HepG2 (cell line): ENCODE measurements around the gene GMNN.

Source experiments
- AGO1 ChIP-seq: fragments of 200-400 bp; formaldehyde crosslinking; IDR thresholded peaks from 2 replicates; pipeline ENCODE4 v1.6.1; 2017; ENCODE audit warnings: mild to moderate bottlenecking, low read depth, low read length, moderate library complexity; ENCODE audit not compliant: poor library complexity, severe bottlenecking
- BRCA1 ChIP-seq: sonication (generic); formaldehyde crosslinking; IDR thresholded peaks from 2 replicates; pipeline ENCODE4 v1.4.0; 2020; ENCODE audit warnings: missing genetic modification reagents
- CEBPB ChIP-seq: IDR thresholded peaks from 2 replicates; pipeline ENCODE4 v1.6.1; 2011; ENCODE audit warnings: low read depth, low read length, improper control_type of control experiment, borderline replicate concordance
- FOXM1 ChIP-seq: sonication (generic); formaldehyde crosslinking; IDR thresholded peaks from 2 replicates; pipeline ENCODE4 v1.5.0; 2020; ENCODE audit warnings: missing genetic modification reagents
- MXI1 ChIP-seq: IDR thresholded peaks from 3 replicates; pipeline ENCODE4 v1.6.1; 2012; ENCODE audit warnings: low read depth, low read length, inconsistent platforms, borderline replicate concordance
- PBX3 ChIP-seq: sonication (generic); formaldehyde crosslinking; IDR thresholded peaks from 2 replicates; pipeline ENCODE4 v1.8.1; 2023; ENCODE audit warnings: missing genetic modification reagents, inconsistent platforms, borderline replicate concordance
- POLR2A ChIP-seq, 2 experiments: IDR thresholded peaks; 2 replicates each; pipeline ENCODE4 v1.6.1; 2011; ENCODE audit warnings: low read depth in 2 of 2, low read length in 2 of 2, mild to moderate bottlenecking in 1 of 2, moderate library complexity in 1 of 2; ENCODE audit not compliant: insufficient read depth in 1 of 2
- RFX5 ChIP-seq: IDR thresholded peaks from 2 replicates; pipeline ENCODE4 v1.6.1; 2011; ENCODE audit warnings: low read depth, low read length, improper control_type of control experiment
- TBP ChIP-seq: sonication (generic); formaldehyde crosslinking; IDR thresholded peaks from 2 replicates; pipeline ENCODE4 v1.5.0; 2020; ENCODE audit warnings: missing genetic modification reagents
- ZNF44 ChIP-seq: sonication (generic); formaldehyde crosslinking; IDR thresholded peaks from 2 replicates; pipeline ENCODE4 v1.5.1; 2020; ENCODE audit warnings: mild to moderate bottlenecking, missing genetic modification reagents
- ZNF546 ChIP-seq: sonication (generic); formaldehyde crosslinking; conservative IDR thresholded peaks from 2 replicates; pipeline ENCODE4 v1.8.1; 2023; ENCODE audit warnings: mild to moderate bottlenecking, missing genetic modification reagents
- TF ChIP-seq, protein P1 (sequence below): sonication (generic); formaldehyde crosslinking; IDR thresholded peaks from 2 replicates; pipeline ENCODE4 v1.5.0; 2020; ENCODE audit warnings: mild to moderate bottlenecking, missing genetic modification reagents, moderate library complexity
- TF ChIP-seq, protein P2 (sequence below): sonication (generic); formaldehyde crosslinking; IDR thresholded peaks from 2 replicates; pipeline ENCODE4 v1.5.1; 2020; ENCODE audit warnings: mild to moderate bottlenecking, missing genetic modification reagents, moderate library complexity

DNA sequence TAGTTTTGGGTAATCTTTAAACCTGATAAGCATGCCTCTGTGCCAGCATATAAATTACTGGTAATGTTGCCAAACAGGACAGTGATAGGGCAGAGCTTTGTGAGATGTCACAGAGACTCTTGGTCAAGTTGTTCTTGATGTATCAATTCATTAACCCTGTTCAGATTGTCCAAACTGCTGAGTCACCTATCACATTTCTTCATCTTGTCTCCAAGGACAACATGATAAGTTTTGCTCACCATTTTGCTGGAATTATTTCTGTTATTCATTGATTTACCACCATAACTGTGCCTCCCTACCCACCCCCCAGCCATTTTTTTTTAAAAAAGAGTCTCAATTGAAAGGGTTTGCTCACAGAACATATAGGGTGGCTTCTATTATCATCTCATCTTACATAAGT is 19.5 kb upstream of the GMNN start:
- no peak for TF ChIP-seq ZNF44 (CRISPR knock-in tag)
- TF ChIP-seq TBP (CRISPR knock-in tag): no peak
- TF ChIP-seq MXI1: no peak
- no peak for TF ChIP-seq FOXM1 (CRISPR knock-in tag)
- no peak for TF ChIP-seq RFX5
- TF ChIP-seq, protein P1, sequence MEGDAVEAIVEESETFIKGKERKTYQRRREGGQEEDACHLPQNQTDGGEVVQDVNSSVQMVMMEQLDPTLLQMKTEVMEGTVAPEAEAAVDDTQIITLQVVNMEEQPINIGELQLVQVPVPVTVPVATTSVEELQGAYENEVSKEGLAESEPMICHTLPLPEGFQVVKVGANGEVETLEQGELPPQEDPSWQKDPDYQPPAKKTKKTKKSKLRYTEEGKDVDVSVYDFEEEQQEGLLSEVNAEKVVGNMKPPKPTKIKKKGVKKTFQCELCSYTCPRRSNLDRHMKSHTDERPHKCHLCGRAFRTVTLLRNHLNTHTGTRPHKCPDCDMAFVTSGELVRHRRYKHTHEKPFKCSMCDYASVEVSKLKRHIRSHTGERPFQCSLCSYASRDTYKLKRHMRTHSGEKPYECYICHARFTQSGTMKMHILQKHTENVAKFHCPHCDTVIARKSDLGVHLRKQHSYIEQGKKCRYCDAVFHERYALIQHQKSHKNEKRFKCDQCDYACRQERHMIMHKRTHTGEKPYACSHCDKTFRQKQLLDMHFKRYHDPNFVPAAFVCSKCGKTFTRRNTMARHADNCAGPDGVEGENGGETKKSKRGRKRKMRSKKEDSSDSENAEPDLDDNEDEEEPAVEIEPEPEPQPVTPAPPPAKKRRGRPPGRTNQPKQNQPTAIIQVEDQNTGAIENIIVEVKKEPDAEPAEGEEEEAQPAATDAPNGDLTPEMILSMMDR: no peak
- TF ChIP-seq POLR2A (IDR thresholded peaks at IDR 0.05; ENCODE audit: insufficient read depth in 1 of 2, low read depth in 2 of 2, low read length in 2 of 2): no peak
- TF ChIP-seq, protein P2, sequence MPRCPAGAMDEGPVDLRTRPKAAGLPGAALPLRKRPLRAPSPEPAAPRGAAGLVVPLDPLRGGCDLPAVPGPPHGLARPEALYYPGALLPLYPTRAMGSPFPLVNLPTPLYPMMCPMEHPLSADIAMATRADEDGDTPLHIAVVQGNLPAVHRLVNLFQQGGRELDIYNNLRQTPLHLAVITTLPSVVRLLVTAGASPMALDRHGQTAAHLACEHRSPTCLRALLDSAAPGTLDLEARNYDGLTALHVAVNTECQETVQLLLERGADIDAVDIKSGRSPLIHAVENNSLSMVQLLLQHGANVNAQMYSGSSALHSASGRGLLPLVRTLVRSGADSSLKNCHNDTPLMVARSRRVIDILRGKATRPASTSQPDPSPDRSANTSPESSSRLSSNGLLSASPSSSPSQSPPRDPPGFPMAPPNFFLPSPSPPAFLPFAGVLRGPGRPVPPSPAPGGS (CRISPR knock-in tag): no peak
- no peak for TF ChIP-seq AGO1
- no peak for TF ChIP-seq PBX3 (CRISPR knock-in tag)
- no peak for TF ChIP-seq ZNF546
- TF ChIP-seq CEBPB: no peak
- TF ChIP-seq BRCA1 (CRISPR knock-in tag): no peak
